Choroid plexus epithelial cell (primary cell): ENCODE measurements around the gene ABHD12B.

Experiments used
- DNase-seq: peaks from one replicate; pipeline ENCODE4 v3.0.0-alpha.2; 2010; ENCODE audit warnings: low read depth
- H3K4me3 ChIP-seq: 2 replicates; pipeline ENCODE4 v1.5.1; 2011; ENCODE audit warnings: low read depth, mild to moderate bottlenecking, control low read depth, low read length, moderate library complexity
- CTCF ChIP-seq: conservative IDR thresholded peaks from 2 replicates; pipeline ENCODE4 v1.5.1; 2011; ENCODE audit warnings: low read depth, mild to moderate bottlenecking, control low read depth, inconsistent platforms, low read length, moderate library complexity

ABHD12B gene

GRCh38 chr14:50859296-50859624 lies 12.6 kb upstream of the ABHD12B start:
- no peak for TF ChIP-seq CTCF
- H3K4me3 ChIP-seq, result peak overlapping the region; percentile 60
- no peak for DNase-seq

DNA sequence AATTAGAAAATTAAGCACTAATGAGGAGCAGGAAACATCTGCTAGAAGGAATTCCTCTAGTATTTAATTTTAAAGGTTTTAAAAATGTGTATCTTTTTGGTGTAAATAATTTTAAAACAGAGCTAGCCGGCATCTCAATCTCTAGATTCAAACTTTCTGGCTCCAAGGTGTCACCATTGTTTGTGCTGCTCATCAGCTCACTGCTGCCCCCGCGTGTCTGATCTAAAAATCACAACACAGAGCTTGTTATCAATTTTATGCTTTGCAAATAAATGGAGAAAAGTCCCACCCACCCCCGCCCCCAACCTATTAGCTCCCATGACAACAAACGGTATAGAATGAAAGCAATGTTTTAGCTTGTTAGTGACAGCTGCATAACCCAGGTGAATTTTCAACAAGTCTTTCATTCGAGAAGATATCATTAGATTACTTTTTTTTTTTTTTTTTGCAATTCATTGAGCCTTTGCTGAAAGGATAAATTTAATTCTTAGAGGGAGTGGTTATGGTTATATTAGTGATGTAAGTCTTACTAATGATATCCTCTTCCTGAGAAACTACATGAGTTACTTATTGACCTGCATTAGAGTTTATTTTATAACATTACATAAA lies 11.3 kb upstream of the ABHD12B start:
- peak; percentile 89 for DNase-seq
- peak; percentile 78 for TF ChIP-seq CTCF
- H3K4me3 ChIP-seq, result peak overlapping the region; percentile 60

- no peak overlapping the region for H3K4me3 ChIP-seq
- TF ChIP-seq CTCF, result no peak
- peak; percentile 76 for DNase-seq
Measured at GRCh38 chr14:50862036-50862570, 9.8 kb upstream of the ABHD12B start.

DNA sequence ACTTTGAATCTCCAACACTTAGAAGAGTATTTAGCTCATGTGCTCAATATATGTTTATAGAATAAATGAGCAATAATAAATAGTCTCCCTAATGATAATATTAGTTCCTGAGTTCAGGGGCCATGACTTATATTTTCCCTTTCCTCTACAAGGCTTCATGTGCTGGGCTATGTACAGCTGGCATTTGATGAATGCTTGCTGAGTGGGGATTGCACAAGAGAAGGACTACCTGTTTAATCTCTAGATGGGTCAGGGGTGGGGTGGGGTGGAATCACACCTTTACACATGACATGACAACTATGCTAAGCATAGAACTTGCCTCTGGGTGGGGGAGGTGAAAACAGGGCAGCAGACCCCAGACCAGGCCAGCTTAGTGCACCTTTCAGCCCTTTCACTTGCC lies 7.6 kb upstream of the ABHD12B start:
- DNase-seq, result no peak
- no peak for TF ChIP-seq CTCF
- no peak overlapping the region for H3K4me3 ChIP-seq

DNA sequence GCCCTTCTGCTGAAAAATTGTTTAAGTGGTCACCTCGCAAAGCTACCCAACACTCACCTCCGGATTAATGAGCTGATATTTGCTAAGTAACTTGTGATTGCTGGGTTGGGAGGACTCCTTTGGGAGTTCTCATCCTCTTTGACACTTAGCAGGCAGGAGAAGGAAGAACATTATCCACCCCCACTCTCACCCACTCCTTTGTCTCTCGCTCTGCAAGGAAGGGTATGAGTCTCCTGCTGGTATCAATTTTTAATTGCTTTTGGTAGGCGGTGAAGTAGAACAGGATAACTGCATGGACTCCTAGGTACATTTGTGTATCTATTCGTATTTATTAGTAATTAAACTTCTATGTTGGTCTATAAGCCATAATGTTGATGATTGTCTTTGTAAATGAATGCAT lies 6.9 kb upstream of the ABHD12B start:
- no peak overlapping the region for H3K4me3 ChIP-seq
- TF ChIP-seq CTCF, result no peak
- no peak for DNase-seq

- no peak for TF ChIP-seq CTCF
- peak overlapping the region; percentile 8 for H3K4me3 ChIP-seq
- peak; percentile 63 for DNase-seq
Measured at GRCh38 chr14:50865391-50866076, 6.3 kb upstream of the ABHD12B start.

- no peak for DNase-seq
- no peak for TF ChIP-seq CTCF
- H3K4me3 ChIP-seq, result no peak overlapping the region
Measured at GRCh38 chr14:50871228-50871627, 625 bp upstream of the ABHD12B start.
